Measurements from ENCODE around the gene PKN1. TPM values are rescaled to one million over a fixed set of nuclear protein-coding genes. Genes with fewer than 3 reads are reported as not detected.

PKN1 gene
- total RNA-seq, 1 experiment from 2014 or later, result 170 TPM

- TF ChIP-seq, protein P1, sequence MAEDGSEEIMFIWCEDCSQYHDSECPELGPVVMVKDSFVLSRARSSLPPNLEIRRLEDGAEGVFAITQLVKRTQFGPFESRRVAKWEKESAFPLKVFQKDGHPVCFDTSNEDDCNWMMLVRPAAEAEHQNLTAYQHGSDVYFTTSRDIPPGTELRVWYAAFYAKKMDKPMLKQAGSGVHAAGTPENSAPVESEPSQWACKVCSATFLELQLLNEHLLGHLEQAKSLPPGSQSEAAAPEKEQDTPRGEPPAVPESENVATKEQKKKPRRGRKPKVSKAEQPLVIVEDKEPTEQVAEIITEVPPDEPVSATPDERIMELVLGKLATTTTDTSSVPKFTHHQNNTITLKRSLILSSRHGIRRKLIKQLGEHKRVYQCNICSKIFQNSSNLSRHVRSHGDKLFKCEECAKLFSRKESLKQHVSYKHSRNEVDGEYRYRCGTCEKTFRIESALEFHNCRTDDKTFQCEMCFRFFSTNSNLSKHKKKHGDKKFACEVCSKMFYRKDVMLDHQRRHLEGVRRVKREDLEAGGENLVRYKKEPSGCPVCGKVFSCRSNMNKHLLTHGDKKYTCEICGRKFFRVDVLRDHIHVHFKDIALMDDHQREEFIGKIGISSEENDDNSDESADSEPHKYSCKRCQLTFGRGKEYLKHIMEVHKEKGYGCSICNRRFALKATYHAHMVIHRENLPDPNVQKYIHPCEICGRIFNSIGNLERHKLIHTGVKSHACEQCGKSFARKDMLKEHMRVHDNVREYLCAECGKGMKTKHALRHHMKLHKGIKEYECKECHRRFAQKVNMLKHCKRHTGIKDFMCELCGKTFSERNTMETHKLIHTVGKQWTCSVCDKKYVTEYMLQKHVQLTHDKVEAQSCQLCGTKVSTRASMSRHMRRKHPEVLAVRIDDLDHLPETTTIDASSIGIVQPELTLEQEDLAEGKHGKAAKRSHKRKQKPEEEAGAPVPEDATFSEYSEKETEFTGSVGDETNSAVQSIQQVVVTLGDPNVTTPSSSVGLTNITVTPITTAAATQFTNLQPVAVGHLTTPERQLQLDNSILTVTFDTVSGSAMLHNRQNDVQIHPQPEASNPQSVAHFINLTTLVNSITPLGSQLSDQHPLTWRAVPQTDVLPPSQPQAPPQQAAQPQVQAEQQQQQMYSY (CRISPR knock-in tag; IDR thresholded peaks at IDR 0.05), result no peak
- TF ChIP-seq ZNF281 (CRISPR knock-in tag; IDR thresholded peaks at IDR 0.05), result no peak
Observed at GRCh38 chr19:14414926-14415690, 18.0 kb upstream of the PKN1 start (continued).

DNA sequence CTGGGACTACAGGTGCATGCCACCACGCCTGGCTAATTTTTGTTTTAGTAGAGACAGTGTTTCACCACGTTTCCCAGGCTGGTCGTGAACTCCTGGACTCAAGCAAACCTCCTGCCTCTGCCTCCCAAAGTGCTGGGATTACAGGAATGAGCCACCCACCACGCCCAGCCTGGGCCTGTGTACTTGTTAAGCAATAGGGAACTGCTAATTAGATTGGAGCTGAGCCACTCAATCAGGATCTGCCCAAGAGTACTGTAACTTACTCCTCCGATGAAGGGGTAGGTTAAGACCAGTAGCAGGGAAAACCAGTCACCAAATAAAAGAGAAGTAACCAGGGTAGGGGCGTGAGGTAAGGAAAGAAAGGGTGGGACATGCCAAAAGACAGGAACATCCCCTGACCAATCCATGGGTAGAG is 16.3 kb upstream of the PKN1 start:
- CTCF ChIA-PET, result interaction anchor here (0.6 to 5.4 kb wide), 5 partner anchors 10 to 280 kb away, joined by 3 to 37 read pairs (median 3); partner anchors contain the start of gene ASF1B
- Mint-ChIP-seq H3K4me3 (peak overlapping the region; percentile 56), H3K9me3 (no peaks in the 10 kb centered on the region), H3K36me3 (peaks cover 19% of the 10 kb centered on the region), H3K27me3 (ENCODE audit: low read depth) (no peaks in the 10 kb centered on the region), H3K4me1 (peaks cover 30% of the 10 kb centered on the region), H3K27ac (peak overlapping the region; percentile 86)
- DNase-seq (ENCODE audit: low spot score) (no peak), ATAC-seq (no peak)
- no peak for TF ChIP-seq CREM (CRISPR knock-in tag; IDR thresholded peaks at IDR 0.05)
- no peak for TF ChIP-seq CBFB (CRISPR knock-in tag; IDR thresholded peaks at IDR 0.05; ENCODE audit: low read depth)
- TF ChIP-seq, protein P2, sequence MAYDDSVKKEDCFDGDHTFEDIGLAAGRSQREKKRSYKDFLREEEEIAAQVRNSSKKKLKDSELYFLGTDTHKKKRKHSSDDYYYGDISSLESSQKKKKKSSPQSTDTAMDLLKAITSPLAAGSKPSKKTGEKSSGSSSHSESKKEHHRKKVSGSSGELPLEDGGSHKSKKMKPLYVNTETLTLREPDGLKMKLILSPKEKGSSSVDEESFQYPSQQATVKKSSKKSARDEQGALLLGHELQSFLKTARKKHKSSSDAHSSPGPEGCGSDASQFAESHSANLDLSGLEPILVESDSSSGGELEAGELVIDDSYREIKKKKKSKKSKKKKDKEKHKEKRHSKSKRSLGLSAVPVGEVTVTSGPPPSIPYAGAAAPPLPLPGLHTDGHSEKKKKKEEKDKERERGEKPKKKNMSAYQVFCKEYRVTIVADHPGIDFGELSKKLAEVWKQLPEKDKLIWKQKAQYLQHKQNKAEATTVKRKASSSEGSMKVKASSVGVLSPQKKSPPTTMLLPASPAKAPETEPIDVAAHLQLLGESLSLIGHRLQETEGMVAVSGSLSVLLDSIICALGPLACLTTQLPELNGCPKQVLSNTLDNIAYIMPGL (CRISPR knock-in tag; IDR thresholded peaks at IDR 0.05), result no peak
- TF ChIP-seq NR1H2 (CRISPR knock-in tag; IDR thresholded peaks at IDR 0.05), result no peak
- no peak for TF ChIP-seq PRRX2 (CRISPR knock-in tag; IDR thresholded peaks at IDR 0.05)
- no peak for TF ChIP-seq CTCF (IDR thresholded peaks at IDR 0.05)
- no peak for TF ChIP-seq ZNF423 (CRISPR knock-in tag; IDR thresholded peaks at IDR 0.05)
- TF ChIP-seq ZNF671 (CRISPR knock-in tag; IDR thresholded peaks at IDR 0.05), result no peak
- no peak for TF ChIP-seq ZNF512 (CRISPR knock-in tag; IDR thresholded peaks at IDR 0.05; ENCODE audit: borderline replicate concordance)
- no peak for TF ChIP-seq ZNF121 (CRISPR knock-in tag; IDR thresholded peaks at IDR 0.05)
- no peak for TF ChIP-seq NFATC4 (CRISPR knock-in tag; IDR thresholded peaks at IDR 0.05)
- TF ChIP-seq ELF4 (CRISPR knock-in tag; IDR thresholded peaks at IDR 0.05; ENCODE audit: low read depth), result no peak
- no peak for TF ChIP-seq ZNF281 (CRISPR knock-in tag; IDR thresholded peaks at IDR 0.05)
- TF ChIP-seq, protein P3, sequence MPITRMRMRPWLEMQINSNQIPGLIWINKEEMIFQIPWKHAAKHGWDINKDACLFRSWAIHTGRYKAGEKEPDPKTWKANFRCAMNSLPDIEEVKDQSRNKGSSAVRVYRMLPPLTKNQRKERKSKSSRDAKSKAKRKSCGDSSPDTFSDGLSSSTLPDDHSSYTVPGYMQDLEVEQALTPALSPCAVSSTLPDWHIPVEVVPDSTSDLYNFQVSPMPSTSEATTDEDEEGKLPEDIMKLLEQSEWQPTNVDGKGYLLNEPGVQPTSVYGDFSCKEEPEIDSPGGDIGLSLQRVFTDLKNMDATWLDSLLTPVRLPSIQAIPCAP (CRISPR knock-in tag; IDR thresholded peaks at IDR 0.05), result no peak
- POLR2A ChIA-PET, result no interaction called here

All from WTC11 (cell line).